ENCODE results near the gene MMP13.
"Not testable (repeated sequence)": the region's sequence is repeated elsewhere in the genome, so short reads cannot be mapped to it uniquely, and the experiment has no call there.

Gene MMP13

GRCh38 chr11:102936864-102937509 is 18.5 kb downstream of the MMP13 start:
- no peak for DNase-seq (ENCODE audit: low read depth in 2 of 2)

GRCh38 chr11:102935514-102935913 is 20.0 kb downstream of the MMP13 start:
- no peak for DNase-seq (ENCODE audit: low read depth in 2 of 2)

GRCh38 chr11:102934735-102935134 is 20.8 kb downstream of the MMP13 start:
- DNase-seq (ENCODE audit: low read depth in 2 of 2), result no peak

- no peak for DNase-seq (ENCODE audit: low read depth in 2 of 2)
These were observed 21.9 kb downstream of the MMP13 start for GRCh38 chr11:102933627-102934026.

GRCh38 chr11:102932678-102933077 is 22.9 kb downstream of the MMP13 start:
- no peak for DNase-seq (ENCODE audit: low read depth in 2 of 2)

- no peak for DNase-seq (ENCODE audit: low read depth in 2 of 2)
These were observed 25.1 kb downstream of the MMP13 start for GRCh38 chr11:102930451-102930850.

GRCh38 chr11:102929972-102930371 is 25.6 kb downstream of the MMP13 start:
- no peak for DNase-seq (ENCODE audit: low read depth in 2 of 2)

- no peak for DNase-seq (ENCODE audit: low read depth in 2 of 2)
These were observed 26.4 kb downstream of the MMP13 start for GRCh38 chr11:102929166-102929565.

GRCh38 chr11:102928247-102928646 is 27.3 kb downstream of the MMP13 start:
- no peak for DNase-seq (ENCODE audit: low read depth in 2 of 2)

GRCh38 chr11:102927624-102927990 is 27.9 kb downstream of the MMP13 start:
- no peak for DNase-seq (ENCODE audit: low read depth in 2 of 2)

- no peak for DNase-seq (ENCODE audit: low read depth in 2 of 2)
These were observed 28.4 kb downstream of the MMP13 start for GRCh38 chr11:102926961-102927623.

GRCh38 chr11:102926517-102926916 is 29.0 kb downstream of the MMP13 start:
- DNase-seq (ENCODE audit: low read depth in 2 of 2), result no peak

- DNase-seq (ENCODE audit: low read depth in 2 of 2), result no peak
These were observed 29.5 kb downstream of the MMP13 start for GRCh38 chr11:102925988-102926387.

- DNase-seq (ENCODE audit: low read depth in 2 of 2), result no peak
These were observed 30.6 kb downstream of the MMP13 start for GRCh38 chr11:102924851-102925380.

- DNase-seq (ENCODE audit: low read depth in 2 of 2), result no peak
These were observed 33.8 kb downstream of the MMP13 start for GRCh38 chr11:102921587-102922220.

- no peak for DNase-seq (ENCODE audit: low read depth in 2 of 2)
These were observed 35.3 kb downstream of the MMP13 start for GRCh38 chr11:102920118-102920684.

GRCh38 chr11:102915044-102915375 is 40.5 kb downstream of the MMP13 start:
- no peak for DNase-seq (ENCODE audit: low read depth in 2 of 2)

GRCh38 chr11:102914238-102915043 is 41.1 kb downstream of the MMP13 start:
- DNase-seq (ENCODE audit: low read depth in 2 of 2), result no peak

- DNase-seq (ENCODE audit: low read depth in 2 of 2), result no peak
These were observed 43.1 kb downstream of the MMP13 start for GRCh38 chr11:102912482-102912830.

GRCh38 chr11:102911758-102912481 is 43.6 kb downstream of the MMP13 start:
- no peak for DNase-seq (ENCODE audit: low read depth in 2 of 2)

- DNase-seq (ENCODE audit: low read depth in 2 of 2), result not testable (repeated sequence)
These were observed 49.7 kb downstream of the MMP13 start for GRCh38 chr11:102905848-102906247.
